ENCODE results near the gene CCNJ.
A peak's percentile ranks its signal among the peaks of the same experiment; 100 is the strongest.

CCNJ gene

GRCh38 chr10:96056787-96057186 lies 13.4 kb downstream of the CCNJ start:
- no peak for DNase-seq (ENCODE audit: low spot score)

- no peak for DNase-seq (ENCODE audit: low spot score)
Observed at GRCh38 chr10:96061232-96061631, 17.8 kb downstream of the CCNJ start.

- DNase-seq (ENCODE audit: low spot score), result no peak
Observed at GRCh38 chr10:96072674-96073073, 29.3 kb downstream of the CCNJ start.

DNA sequence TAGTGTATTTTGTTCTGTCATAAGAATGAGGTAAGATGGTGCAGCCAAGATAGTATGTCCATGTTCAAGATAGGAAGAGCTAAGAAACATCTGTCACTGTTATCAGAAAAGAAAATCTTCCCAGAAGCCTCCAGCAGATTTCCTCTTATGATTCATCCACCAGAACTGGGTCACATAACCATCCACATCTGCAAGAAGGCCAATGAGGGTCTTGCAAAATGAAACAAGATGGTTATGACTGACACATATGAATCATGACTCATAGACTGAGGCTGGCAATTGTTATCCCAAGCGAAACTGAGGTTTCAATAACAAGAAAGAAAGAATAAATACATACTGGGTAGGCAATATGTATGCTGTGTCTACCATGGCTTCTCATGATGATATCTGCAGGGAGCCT lies 30.3 kb downstream of the CCNJ start:
- DNase-seq (ENCODE audit: low spot score), result no peak

DNA sequence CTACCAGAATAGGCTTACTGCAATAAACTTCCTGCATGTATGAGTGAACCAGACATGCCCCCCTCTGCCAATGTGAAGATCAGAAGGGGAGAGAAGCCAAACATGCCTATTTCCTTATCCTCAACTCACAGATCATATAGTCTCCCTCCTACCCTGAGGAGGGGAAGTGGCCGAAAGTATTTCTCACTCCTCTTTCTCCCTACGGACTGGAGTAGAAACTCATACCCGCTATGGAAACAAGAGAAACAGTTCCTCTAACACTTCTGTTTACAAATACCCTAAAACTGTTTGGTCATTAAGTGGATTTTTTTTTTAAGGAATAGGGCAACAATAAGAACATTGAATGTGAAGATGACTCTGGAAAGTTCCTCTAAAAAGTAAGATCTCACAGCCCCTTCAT lies 31.4 kb downstream of the CCNJ start:
- DNase-seq (ENCODE audit: low spot score), result no peak

DNA sequence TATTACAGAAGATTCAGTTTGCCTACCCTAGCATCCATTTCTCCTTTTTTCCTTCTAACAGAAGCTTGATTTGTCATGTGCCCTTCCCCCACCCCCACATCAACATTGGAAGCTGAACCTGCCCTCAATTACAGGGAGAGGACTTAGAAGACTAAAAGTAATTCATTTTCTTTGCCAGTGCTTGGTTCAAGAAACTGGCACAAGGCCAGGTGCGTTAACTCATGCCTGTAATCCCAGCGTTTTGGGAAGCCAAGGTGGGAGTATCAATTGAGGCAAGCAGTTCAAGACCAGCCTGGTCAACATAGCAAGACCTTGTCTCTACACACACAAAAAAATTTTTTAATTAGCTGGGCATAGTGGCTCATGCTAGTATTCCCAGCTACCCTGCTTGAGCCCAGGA lies 32.6 kb downstream of the CCNJ start:
- DNase-seq (ENCODE audit: low spot score), result no peak

GRCh38 chr10:96077156-96077555 lies 33.8 kb downstream of the CCNJ start:
- DNase-seq (ENCODE audit: low spot score), result no peak

DNA sequence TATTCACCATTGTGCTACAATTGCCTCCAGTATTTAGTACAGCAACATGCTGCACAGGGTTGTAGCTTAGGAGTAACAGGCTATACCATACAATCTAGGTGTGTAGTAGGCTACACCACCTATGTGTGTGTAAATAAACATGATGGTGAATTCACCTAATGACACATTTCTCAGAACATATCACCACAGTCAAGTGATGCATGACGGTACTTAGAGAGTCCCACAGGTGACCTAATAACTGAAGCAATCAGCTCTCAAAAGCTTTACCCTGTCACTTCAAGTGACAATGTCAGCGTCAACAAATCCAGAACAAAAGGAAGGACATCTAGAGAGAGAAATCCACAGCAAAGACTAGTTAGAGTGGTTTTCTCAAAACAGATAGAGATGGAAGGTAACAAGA lies 38.8 kb downstream of the CCNJ start:
- DNase-seq (ENCODE audit: low spot score), result no peak

GRCh38 chr10:96082748-96083147 lies 39.4 kb downstream of the CCNJ start:
- no peak for DNase-seq (ENCODE audit: low spot score)

DNA sequence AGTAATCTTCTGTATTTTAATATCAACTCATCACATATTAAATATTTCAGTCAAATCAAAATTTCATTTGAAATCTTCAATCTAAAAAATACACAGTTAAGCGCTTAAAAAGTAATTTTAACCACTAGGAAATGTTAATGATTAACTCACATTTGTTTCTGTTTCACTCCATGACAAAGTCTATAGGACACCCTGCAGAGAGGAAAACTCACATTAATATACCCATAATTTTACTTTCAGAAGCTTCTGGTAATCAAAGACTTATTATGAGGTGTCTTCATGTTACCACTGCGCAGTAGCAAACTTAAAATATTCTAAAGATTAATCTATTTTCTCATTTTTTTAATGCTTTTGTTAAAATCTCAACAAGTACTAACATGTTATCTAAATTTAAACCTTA lies 45.7 kb downstream of the CCNJ start:
- no peak for DNase-seq (ENCODE audit: low spot score)

GRCh38 chr10:96089670-96090462 lies 46.5 kb downstream of the CCNJ start:
- peak; percentile 89 for DNase-seq (ENCODE audit: low spot score)

DNA sequence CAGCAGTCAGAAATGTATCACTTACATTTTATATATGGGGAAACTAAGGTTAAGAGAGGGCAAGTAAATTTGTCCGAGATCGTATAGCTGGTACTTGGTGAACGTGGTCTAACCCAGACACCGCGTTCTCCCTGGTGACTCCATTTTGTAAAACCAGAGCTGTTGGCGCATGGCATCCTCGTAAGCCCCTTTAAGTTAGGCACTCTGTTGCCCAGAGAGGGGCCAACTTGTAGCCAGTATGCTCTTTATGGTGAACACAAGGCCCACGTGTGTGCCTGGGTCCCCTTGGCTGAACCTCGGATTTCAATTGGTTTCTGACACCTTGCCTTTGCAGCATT lies 47.0 kb downstream of the CCNJ start:
- DNase-seq (ENCODE audit: low spot score), result no peak

GRCh38 chr10:96092999-96093767 lies 49.8 kb downstream of the CCNJ start:
- DNase-seq (ENCODE audit: low spot score), result no peak

GRCh38 chr10:96093948-96094347 lies 50.6 kb downstream of the CCNJ start:
- no peak for DNase-seq (ENCODE audit: low spot score)

DNA sequence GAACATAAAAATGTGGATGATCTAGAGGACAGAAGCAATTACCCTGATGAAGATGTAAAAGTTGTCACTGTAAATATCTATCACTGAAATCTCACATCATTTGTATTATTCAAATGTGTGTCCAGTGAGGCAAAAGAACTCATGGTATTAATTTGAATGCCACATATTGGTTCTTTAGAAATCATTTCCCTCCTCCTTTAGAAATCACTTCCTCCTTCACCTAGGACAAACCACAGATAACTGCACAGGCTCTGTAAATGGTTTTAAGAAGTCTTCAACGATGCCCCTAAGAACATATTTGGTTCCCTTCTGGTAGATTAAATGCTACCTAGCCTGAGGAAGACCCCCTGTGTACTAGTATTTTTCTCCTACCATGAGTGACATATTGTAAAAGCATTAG lies 53.6 kb downstream of the CCNJ start:
- DNase-seq (ENCODE audit: low spot score), result no peak

GRCh38 chr10:96097865-96098264 lies 54.5 kb downstream of the CCNJ start:
- no peak for DNase-seq (ENCODE audit: low spot score)

DNA sequence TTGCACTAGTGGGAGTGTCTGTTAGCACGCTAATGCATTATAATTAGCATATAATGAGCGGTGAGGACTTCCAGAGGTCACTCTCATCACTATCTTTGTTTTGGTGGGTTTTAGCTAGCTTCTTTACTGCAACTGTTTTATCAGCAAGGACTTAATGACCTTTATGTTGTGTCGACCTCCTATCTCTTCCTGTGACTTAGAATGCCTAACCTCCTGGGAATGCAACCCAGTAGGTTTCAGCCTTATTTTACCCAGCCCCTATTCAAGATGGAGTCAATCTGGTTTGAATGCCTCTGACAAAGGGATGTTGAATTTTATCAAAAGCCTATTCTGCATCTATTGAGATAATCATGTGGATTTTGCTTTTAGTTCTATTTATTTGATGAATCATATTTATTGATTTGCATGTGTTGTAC lies 64.2 kb downstream of the CCNJ start:
- DNase-seq (ENCODE audit: low spot score), result no peak

Measured in hematopoietic multipotent progenitor cell treated with erythropoietin and hydrocortisone succinate and interleukin-3 and kit ligand, for 15 days (in vitro differentiated cells).